GM20431 (cell line): Measurements from ENCODE around the gene ARL5B.
"Not testable (repeated sequence)": the region's sequence is repeated elsewhere in the genome, so short reads cannot be mapped to it uniquely, and the experiment has no call there.

Source experiments
- in situ Hi-C: fragments of 300-500 bp; cut with MseI, MboI; formaldehyde crosslinking; loops from one replicate; pipeline ENCODE4 v1.15.0; 2020; ENCODE audit warnings: low sequenced_read_pairs; ENCODE audit not compliant: unreplicated experiment

ARL5B gene

GRCh38 chr10:18659125-18659818 is at the start of gene ARL5B:
Gene ARL5B (plus strand): TSS chr10:18659431. CDS start chr10:18659638, 207 bp downstream.
- in situ Hi-C loops, result no loop called here

GRCh38 chr10:18610517-18610916 is 48.7 kb upstream of the ARL5B start:
- in situ Hi-C loops, result no loop called here

- in situ Hi-C loops, result no loop called here
These were observed 48.1 kb upstream of the ARL5B start for GRCh38 chr10:18611168-18611567.

- in situ Hi-C loops, result no loop called here
These were observed 43.6 kb upstream of the ARL5B start for GRCh38 chr10:18615618-18616017.

GRCh38 chr10:18616337-18616736 is 42.9 kb upstream of the ARL5B start:
- in situ Hi-C loops, result no loop called here

GRCh38 chr10:18619016-18619415 is 40.2 kb upstream of the ARL5B start:
- in situ Hi-C loops, result no loop called here

GRCh38 chr10:18620856-18621255 is 38.4 kb upstream of the ARL5B start:
- in situ Hi-C loops, result no loop called here

- in situ Hi-C loops, result not testable (repeated sequence)
These were observed 35.6 kb upstream of the ARL5B start for GRCh38 chr10:18623671-18624070.

- in situ Hi-C loops, result no loop called here
These were observed 33.3 kb upstream of the ARL5B start for GRCh38 chr10:18625886-18626285.

GRCh38 chr10:18627452-18628018 is 31.7 kb upstream of the ARL5B start:
- in situ Hi-C loops, result not testable (repeated sequence)

- in situ Hi-C loops, result not testable (repeated sequence)
These were observed 26.7 kb upstream of the ARL5B start for GRCh38 chr10:18632500-18632899.

GRCh38 chr10:18635995-18636394 is 23.2 kb upstream of the ARL5B start:
- in situ Hi-C loops, result no loop called here

- in situ Hi-C loops, result not testable (repeated sequence)
These were observed 21.8 kb upstream of the ARL5B start for GRCh38 chr10:18637400-18637799.

GRCh38 chr10:18639719-18640118 is 19.5 kb upstream of the ARL5B start:
- in situ Hi-C loops, result not testable (repeated sequence)

GRCh38 chr10:18647151-18647550 is 12.1 kb upstream of the ARL5B start:
- in situ Hi-C loops, result no loop called here

GRCh38 chr10:18647945-18648344 is 11.3 kb upstream of the ARL5B start:
- in situ Hi-C loops, result no loop called here

- in situ Hi-C loops, result no loop called here
These were observed 9.8 kb upstream of the ARL5B start for GRCh38 chr10:18649364-18649959.

GRCh38 chr10:18650404-18650997 is 8.7 kb upstream of the ARL5B start:
- in situ Hi-C loops, result no loop called here

GRCh38 chr10:18651324-18652007 is 7.8 kb upstream of the ARL5B start, which contains the start of gene NSUN6:
Gene NSUN6 (minus strand): TSS chr10:18651587. CDS start chr10:18651203, 384 bp downstream.
- in situ Hi-C loops, result no loop called here

- in situ Hi-C loops, result no loop called here
These were observed 6.1 kb upstream of the ARL5B start for GRCh38 chr10:18653112-18653511.
